Measurements from ENCODE around the gene EME2. TPM values are rescaled to one million over a fixed set of nuclear protein-coding genes. Genes with fewer than 3 reads are reported as not detected.

EME2 gene
- total and polyA plus RNA-seq, 2 of the 13 experiments (the other 11 are each of a cell fraction or from before 2014, with no cell fraction given), result 4.4 to 7.6 TPM

DNA sequence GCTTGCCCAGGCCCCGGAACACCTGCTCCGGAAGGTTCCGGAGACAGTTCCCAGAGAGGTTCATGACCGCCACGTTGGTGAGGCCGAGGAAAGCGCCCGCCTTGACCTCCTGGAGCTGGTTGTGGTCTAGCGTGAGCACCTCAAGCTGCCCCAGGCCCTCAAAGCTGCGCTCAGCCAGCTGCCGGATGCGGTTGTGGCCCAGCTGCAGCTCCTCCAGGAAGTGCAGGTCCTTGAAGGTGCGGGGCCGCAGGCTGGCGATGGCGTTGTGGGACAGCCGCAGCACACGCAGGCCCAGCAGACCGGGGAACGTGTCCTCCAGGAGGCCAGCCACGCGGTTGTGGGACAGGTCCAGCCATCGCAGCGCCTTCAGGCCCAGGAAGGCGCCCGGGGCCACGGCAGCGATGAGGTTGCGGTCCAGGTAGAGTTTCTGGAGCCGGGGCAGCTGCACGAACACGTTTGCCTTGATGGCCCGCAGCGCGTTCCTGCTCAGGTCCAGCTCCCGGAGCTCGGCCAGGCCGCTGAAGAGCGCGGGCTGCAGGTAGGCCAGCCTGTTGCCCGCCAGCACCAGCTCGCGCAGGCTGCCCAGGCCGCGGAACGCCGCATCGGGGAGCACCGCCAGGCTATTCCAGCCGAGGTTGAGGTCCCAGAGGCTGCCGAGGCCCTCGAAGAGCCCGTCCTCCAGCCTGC is 18.8 kb downstream of the EME2 start:
- no peak for DNase-seq (ENCODE audit: low spot score)
- Histone ChIP-seq H3K36me3 (replicated peaks in 1 of 2; ENCODE audit: control insufficient read depth in 1 of 2, insufficient read depth in 2 of 2, low read length in 2 of 2) (peaks cover 3 to 4% of the 10 kb centered on the region in 2 experiments; a peak in 3 of 5 replicates), H2AFZ (ENCODE audit: low read length) (no peak overlapping the region), H3K9me3 (ENCODE audit: low read length) (no peaks in the 10 kb centered on the region), H3K27ac (ENCODE audit: extremely low read length, insufficient read depth, low read length) (no peak overlapping the region), H3K4me2 (ENCODE audit: low read depth, low read length) (no peak overlapping the region), H3K4me3 (replicated peaks in 1 of 3; ENCODE audit: insufficient read depth in 1 of 3, low read depth in 2 of 3, low read length in 3 of 3) (no peak overlapping the region), H3K79me2 (ENCODE audit: insufficient read depth, low read length) (peaks cover 3% of the 10 kb centered on the region), H4K20me1 (ENCODE audit: insufficient read depth, low read length) (no peaks in the 10 kb centered on the region), H3K27me3 (ENCODE audit: control insufficient read depth in 1 of 2, insufficient read depth in 2 of 2, low read length in 2 of 2) (no peaks in the 10 kb centered on the region), H3K4me1 (ENCODE audit: insufficient read depth, low read length) (peaks cover 25% of the 10 kb centered on the region), H3K9ac (ENCODE audit: insufficient read depth, low read depth, low read length) (no peak overlapping the region)
- FAIRE-seq, result no peak
- ChIA-PET CTCF (ENCODE audit: low intra/inter-chr PET ratio, low total read pairs) (no interaction called here), POLR2A (interaction anchor here (5.5 kb wide), 1 partner anchor 8 kb away, joined by 57 read pairs; the partner anchor contains the start of genes NUBP2 and SPSB3)
- no TSS peak for BruUV-seq (replicated peaks)
- TF ChIP-seq SP140L (CRISPR knock-in tag; IDR thresholded peaks at IDR 0.05; ENCODE audit: borderline replicate concordance), result no peak
- TF ChIP-seq, protein P1, sequence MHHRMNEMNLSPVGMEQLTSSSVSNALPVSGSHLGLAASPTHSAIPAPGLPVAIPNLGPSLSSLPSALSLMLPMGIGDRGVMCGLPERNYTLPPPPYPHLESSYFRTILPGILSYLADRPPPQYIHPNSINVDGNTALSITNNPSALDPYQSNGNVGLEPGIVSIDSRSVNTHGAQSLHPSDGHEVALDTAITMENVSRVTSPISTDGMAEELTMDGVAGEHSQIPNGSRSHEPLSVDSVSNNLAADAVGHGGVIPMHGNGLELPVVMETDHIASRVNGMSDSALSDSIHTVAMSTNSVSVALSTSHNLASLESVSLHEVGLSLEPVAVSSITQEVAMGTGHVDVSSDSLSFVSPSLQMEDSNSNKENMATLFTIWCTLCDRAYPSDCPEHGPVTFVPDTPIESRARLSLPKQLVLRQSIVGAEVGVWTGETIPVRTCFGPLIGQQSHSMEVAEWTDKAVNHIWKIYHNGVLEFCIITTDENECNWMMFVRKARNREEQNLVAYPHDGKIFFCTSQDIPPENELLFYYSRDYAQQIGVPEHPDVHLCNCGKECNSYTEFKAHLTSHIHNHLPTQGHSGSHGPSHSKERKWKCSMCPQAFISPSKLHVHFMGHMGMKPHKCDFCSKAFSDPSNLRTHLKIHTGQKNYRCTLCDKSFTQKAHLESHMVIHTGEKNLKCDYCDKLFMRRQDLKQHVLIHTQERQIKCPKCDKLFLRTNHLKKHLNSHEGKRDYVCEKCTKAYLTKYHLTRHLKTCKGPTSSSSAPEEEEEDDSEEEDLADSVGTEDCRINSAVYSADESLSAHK (CRISPR knock-in tag; IDR thresholded peaks at IDR 0.05; ENCODE audit: borderline replicate concordance), result no peak
- no peak for TF ChIP-seq ZNF550 (CRISPR knock-in tag; IDR thresholded peaks at IDR 0.05; ENCODE audit: borderline replicate concordance)
- TF ChIP-seq, protein P2, sequence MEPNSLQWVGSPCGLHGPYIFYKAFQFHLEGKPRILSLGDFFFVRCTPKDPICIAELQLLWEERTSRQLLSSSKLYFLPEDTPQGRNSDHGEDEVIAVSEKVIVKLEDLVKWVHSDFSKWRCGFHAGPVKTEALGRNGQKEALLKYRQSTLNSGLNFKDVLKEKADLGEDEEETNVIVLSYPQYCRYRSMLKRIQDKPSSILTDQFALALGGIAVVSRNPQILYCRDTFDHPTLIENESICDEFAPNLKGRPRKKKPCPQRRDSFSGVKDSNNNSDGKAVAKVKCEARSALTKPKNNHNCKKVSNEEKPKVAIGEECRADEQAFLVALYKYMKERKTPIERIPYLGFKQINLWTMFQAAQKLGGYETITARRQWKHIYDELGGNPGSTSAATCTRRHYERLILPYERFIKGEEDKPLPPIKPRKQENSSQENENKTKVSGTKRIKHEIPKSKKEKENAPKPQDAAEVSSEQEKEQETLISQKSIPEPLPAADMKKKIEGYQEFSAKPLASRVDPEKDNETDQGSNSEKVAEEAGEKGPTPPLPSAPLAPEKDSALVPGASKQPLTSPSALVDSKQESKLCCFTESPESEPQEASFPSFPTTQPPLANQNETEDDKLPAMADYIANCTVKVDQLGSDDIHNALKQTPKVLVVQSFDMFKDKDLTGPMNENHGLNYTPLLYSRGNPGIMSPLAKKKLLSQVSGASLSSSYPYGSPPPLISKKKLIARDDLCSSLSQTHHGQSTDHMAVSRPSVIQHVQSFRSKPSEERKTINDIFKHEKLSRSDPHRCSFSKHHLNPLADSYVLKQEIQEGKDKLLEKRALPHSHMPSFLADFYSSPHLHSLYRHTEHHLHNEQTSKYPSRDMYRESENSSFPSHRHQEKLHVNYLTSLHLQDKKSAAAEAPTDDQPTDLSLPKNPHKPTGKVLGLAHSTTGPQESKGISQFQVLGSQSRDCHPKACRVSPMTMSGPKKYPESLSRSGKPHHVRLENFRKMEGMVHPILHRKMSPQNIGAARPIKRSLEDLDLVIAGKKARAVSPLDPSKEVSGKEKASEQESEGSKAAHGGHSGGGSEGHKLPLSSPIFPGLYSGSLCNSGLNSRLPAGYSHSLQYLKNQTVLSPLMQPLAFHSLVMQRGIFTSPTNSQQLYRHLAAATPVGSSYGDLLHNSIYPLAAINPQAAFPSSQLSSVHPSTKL (CRISPR knock-in tag; IDR thresholded peaks at IDR 0.05), result no peak
- no peak for TF ChIP-seq NFE2 (CRISPR knock-in tag; IDR thresholded peaks at IDR 0.05)
- peak; percentile 26 for TF ChIP-seq AGO2 (optimal IDR thresholded peaks at IDR 0.05; ENCODE audit: low read depth, low read length)
- no peak for TF ChIP-seq ZSCAN30 (CRISPR knock-in tag; IDR thresholded peaks at IDR 0.05)
- ATAC-seq, result no peak
- in situ Hi-C loops (cut with HindIII; ENCODE audit: extremely low pct_ligation_motif_present, low pct_unique_long_range_greater_than_20kb), result no loop called here
- WGBS (ENCODE audit: low lambda C conversion rate), result 91% methylated on average over 11 of the region's 53 CpGs
- intact Hi-C loops (cut with micrococcal nuclease; ENCODE audit: unreplicated experiment), result no loop called here

Data from HepG2 (cell line).